GM12864 (cell line): ENCODE data around the gene S100A7.

Experiments used
- DNase-seq: peaks from one replicate; pipeline ENCODE4 v3.0.0-alpha.2; 2011; ENCODE audit warnings: low read depth
- H3K4me3 ChIP-seq: 2 replicates; pipeline ENCODE4 v1.5.1; 2011; ENCODE audit warnings: mild to moderate bottlenecking, low read depth, low read length, control low read depth
- CTCF ChIP-seq: IDR thresholded peaks from 2 replicates; pipeline ENCODE4 v1.5.1; 2011; ENCODE audit warnings: low read depth, mild to moderate bottlenecking, moderate library complexity, low read length, control low read depth, inconsistent platforms; ENCODE audit errors: missing control alignments

Gene S100A7

GRCh38 chr1:153443486-153443885 lies 17.0 kb downstream of the S100A7 start:
- no peak for TF ChIP-seq CTCF
- no peak for DNase-seq
- H3K4me3 ChIP-seq: no peak overlapping the region

GRCh38 chr1:153441238-153441755 lies 19.2 kb downstream of the S100A7 start:
- H3K4me3 ChIP-seq: no peak overlapping the region
- no peak for DNase-seq
- TF ChIP-seq CTCF: no peak

GRCh38 chr1:153439273-153439672 lies 21.2 kb downstream of the S100A7 start:
- H3K4me3 ChIP-seq: no peak overlapping the region
- TF ChIP-seq CTCF: no peak
- no peak for DNase-seq

GRCh38 chr1:153438599-153438998 lies 21.9 kb downstream of the S100A7 start:
- no peak overlapping the region for H3K4me3 ChIP-seq
- DNase-seq: no peak
- no peak for TF ChIP-seq CTCF

- TF ChIP-seq CTCF: no peak
- no peak overlapping the region for H3K4me3 ChIP-seq
- no peak for DNase-seq
Observed at GRCh38 chr1:153437236-153437635, 23.2 kb downstream of the S100A7 start.

GRCh38 chr1:153434746-153435455 lies 25.6 kb downstream of the S100A7 start:
- TF ChIP-seq CTCF: no peak
- DNase-seq: no peak
- no peak overlapping the region for H3K4me3 ChIP-seq
